CD4-positive, alpha-beta T cell treated with Interferon gamma for 1 hour (primary cell): ENCODE results near the gene TTC23.
"Not testable (repeated sequence)": the region's sequence is repeated elsewhere in the genome, so short reads cannot be mapped to it uniquely, and the experiment has no call there.

Source experiments
- DNase-seq: peaks from one replicate; pipeline ENCODE4 v3.0.0-alpha.2; 2020

Gene TTC23

DNA sequence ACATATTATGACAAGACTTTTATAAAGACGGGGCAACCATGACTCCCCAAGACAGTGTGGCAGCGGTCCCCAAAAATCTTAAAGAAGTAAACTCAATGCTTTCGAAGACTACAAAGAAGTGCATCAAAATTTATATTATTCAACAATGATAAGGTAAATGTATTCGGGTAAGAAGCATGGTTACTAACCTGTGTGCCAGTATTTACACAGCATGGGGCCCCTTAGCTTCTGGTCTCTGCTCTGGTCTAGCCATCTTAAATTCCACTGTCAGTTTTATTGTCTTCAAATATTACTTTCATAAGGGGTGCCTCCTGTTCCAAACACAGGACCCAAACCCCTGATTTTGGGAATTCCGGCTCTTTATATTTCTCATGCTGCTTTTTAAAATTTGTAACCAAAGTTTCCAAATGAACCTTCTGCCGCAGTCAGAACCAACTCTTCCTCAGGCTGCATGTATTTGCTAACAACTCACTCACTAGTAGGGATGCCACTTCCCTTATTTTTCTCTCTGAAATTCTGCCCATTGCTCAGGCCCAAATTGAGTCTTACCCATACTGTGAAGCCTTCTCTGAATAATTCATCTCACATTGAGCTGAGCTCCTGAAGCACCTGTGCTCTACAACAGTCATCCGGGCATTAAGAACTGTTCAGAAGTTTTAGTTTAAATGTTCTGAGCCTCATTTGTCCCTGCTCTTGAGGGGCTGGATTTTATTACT lies 1.2 kb downstream of the TTC23 start:
- no peak for DNase-seq

DNA sequence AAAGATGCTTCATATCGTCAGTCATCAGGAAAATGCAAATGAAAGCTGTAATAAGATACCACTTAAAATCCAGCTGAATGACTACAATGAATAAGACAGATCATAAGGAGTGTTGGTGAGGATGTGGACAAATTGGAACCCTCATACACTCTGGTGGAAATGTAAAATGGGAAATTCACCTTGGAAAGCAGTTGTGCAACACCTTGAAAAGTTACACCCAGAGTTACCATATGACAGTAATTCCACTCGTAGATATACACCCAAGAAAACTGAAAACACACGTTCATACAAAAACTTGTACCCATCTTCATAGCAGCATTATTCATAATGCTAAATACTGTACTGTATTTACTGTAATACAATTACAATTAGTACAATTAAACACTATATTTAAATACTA lies 2.3 kb downstream of the TTC23 start:
- no peak for DNase-seq

DNA sequence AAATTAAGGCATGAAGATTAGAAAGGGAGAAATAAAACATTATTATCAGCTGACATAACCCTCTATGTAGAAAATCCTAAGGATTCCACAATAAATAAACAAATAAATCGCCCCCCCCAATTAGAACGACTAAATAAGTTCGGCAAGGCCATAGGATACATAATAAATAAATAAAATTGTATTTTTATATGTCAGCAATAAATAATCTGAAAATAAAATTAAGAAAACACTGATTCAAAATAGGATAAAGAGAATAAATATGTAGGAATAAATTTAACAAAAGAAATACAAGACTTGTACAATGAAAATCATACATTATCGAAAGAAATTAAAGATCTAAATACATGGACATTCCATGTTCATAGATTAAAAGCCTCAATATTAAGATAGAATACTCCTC lies 5.1 kb downstream of the TTC23 start:
- DNase-seq: no peak

DNA sequence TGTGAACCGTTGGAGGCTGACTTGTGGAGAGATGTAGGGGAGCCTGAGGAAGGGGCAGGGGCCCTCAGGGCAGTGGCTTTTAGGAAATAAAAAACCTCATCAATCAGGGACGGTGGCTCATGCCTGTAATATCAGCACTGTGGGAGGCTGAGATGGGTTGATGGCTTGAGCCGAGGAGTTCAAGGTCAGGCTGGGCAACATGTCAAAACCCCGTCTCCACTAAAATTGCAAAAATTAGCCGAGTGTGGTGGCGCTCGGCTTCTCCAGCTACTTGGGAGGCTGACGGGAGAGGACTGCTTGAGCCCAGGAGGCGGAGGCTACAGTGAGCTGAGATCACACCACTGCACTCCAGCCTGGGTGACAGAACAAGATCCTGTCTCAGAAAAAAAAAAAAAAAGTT lies 7.6 kb downstream of the TTC23 start:
- DNase-seq: no peak

DNA sequence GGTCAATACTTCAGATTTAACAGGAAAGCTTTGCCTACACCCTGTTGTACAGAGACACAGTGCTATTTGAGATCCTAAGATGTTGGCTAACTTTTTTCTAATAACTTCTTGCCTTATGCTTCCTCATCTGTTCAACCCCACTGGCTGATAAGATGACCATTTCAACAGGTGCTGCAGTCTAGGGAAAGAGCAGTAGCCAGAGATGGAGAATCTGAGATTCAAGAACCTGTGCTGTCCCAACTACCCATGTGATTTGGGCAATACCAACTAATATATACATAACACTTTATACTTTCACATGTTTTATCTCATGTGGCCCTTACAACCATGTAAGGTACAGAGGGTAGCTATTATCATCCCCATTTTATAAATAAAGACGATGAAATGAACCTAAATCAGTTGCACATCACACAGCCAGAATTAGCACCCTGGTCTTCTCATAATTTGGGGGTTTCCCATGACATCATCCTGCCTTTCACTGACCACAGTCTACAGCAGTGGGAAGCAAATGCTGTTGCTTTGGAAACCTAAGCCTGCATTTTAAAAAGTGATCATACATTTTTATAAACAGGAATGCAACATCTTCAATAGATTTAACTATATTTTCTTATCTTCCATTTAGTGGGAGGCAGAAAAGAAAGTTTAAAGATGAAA lies 9.7 kb downstream of the TTC23 start:
- DNase-seq: no peak

DNA sequence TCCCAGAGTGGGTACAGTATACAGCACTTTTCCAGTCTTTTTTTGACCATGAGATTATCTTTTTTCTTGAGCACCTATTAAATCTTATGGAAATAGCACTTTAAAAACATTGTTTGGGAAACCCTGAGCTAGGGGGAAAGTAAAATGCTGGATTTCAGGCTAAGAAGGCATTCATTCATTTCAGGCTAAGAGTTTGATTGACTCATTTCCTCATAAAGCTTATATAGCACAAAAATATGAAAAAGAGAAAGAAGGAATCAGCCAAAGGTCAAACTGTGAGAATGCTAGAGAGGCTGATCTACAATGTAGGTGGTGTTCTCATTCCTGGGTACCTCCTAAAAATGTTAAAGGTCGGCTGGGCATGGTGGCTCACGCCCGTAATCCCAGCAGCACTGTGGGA lies 10.5 kb downstream of the TTC23 start:
- DNase-seq: no peak

DNA sequence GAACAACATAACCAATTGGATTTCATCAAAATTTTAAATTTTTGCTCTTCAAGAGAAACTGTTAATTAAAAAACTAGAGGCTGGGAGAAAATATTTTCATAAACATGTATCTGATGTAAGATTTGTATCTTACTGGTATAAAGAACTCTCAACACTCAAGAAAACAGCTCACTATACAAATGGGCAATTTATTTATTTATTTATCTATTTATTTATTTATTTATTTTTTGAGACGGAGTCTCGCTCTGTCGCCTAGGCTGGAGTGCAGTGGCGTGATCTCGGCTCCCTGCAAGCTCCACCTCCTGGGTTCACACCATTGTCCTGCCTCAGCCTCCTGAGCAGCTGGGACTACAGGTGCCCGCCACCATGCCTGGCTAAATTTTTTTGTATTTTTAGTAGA lies 15.2 kb downstream of the TTC23 start:
- not testable (repeated sequence) for DNase-seq

DNA sequence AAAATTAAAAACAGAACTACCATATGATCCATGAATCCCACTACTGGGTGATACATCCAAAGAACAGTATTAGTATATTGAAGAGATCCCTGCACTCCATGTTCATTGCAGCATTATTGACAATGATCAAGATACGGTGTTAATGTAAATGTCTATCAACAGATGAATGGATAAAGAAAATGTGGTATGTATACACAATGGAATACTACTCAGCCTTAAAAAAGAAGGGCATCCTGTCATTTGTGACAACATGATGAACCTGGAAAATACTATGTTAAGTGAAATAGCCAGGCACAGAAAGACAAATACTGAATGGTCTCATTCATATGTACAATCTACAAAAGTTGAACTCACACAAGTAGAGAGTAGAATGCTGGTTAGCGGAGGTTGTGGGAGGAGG lies 16.6 kb downstream of the TTC23 start:
- no peak for DNase-seq

DNA sequence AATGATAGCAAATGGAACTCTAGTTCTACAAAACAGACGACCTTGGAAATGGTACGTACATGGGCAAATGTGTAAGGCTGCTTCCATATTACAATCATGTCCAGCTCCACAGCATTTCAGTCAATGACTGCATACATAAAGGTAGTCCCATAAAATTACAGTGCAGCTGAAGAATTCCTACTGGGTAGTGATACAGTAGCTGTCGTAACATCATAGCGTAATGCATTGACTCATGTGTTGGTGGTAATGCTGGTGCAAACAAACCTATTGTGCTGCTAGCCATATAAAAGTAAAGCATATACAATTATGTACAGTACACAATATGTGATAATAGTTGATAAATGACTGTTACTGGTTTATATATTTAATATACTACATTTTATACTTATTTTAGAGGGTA lies 18.5 kb downstream of the TTC23 start:
- no peak for DNase-seq

DNA sequence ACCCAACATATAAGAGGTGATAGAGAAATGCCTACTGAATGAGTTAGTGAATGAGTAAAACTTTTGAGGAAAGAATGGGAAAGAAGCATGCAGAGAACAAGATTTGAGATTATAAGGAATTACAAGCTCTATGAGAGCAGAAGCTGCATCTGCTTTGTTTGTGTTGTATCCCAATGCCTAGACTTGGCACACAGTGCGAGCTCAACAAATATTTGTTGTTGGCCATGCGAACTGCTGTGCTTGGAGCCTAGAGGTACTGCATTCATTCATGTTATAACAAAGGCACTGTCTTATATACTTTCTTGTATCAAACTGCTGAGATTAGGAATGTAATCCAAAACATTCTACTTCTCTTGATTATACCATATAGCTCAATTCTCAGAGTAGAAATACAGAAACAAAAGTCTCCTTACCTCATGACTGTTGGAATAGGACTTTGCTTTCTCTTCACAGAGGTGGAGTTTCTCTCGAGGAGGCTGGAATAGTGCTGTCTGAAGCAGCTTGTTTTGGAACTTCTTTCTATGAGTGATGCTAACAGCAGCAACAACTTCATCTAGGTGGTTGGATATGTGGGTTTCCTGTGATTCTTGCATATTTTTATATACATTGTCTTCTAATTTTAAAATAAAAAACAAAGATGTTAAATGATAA lies 21.1 kb downstream of the TTC23 start:
- DNase-seq: no peak

DNA sequence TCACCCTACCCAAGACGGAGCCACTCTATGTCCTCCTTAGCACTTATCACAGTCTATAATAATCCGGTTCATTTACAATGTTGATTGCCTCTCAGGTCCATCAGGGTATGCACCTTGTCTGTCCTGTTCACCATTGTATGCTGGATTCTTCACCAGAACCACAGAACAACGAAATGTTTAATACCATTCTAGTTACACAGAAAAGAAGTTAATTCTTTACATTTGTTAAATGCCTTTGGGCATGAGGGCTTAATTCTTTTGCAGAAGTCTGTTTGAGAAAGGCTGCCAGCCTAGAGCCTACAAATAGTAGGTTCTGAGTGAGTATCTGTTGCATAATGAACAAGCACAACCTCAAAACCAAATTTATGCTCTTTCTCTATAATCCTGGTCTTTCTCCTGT lies 22.6 kb downstream of the TTC23 start:
- no peak for DNase-seq

DNA sequence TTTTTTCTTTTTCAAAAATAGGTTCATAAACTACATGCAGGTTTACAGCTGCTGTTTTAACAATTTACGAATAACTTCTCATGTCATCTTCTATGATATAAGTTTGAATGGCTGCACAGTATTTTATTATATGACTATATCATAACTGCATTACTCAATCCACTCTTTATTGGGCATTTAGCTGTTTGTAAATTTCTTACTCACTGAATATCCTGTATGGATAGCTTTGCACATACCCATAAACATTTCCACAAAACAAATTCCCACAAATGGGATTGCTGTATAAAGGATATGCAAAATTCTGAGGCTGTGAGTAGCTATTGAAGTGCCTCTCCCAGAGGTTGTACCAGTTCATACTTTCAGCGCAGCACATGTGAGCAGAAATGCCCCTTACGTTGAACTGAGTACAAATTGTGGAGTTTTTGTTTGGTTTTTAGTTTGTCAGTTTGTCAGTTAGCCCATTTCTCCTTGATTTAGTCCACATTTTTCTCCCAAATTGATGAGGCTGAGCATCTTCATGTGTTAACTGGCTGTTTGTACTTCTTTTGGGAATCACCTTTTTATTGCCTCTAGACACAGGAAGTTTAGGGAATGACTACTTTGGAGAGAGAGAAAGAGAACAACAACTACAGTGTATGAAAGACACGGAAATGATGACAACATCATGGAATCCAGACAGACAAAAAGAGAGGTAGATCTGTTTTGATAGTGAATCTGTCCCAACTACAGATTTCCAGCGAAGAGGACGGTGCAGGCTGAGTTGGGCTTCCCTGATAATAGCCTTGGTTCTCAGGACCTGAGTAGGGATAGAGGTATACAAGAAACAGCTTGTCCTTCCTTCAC lies 24.8 kb downstream of the TTC23 start:
- DNase-seq: no peak

DNA sequence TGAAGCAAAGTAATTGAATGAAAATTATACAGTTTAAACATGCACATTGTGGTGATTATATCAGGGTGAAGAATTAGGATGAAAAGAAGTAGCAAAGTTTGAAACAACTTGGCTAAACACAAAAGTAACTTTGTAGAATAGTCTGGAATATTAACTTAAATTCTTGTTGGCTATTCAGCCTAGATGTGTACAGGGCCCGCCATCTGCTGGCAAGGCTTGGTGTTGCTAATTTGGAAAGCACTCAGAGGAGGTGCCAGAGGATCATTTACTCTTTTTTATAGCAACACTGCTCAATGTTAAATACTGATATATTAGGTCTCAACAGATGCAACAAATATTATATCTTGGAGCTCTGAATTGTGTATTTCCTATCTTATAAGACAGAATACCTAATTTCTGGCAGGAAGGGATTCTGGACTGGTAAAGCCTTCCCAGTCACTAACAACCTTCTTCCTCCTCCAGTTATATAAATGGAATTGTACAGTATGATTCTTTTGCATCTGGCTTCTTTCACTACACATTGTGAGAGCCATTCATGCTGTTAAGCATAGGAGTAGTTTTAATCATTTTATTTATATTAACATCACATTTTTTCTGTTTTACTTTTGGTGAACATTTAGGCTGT lies 36.1 kb downstream of the TTC23 start:
- peak; percentile 24 for DNase-seq

DNA sequence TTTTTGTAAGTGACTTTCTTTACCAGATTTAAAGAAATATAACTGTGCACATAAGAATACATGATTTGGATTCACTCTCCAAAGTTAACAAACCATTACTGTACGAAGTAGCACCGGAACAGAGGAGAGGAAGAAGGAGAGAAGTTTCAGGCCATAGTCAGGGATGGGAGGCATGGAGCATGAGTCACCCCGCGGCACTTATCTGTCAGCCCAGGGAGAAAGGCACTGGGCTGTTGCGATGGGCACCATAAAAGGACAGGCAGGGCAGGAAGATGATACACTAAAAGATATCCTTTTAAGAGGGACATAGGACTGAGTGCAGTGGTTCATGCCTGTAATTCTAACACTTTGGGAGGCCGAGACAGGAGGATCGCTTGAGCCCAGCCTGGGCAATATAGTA lies 37.0 kb downstream of the TTC23 start:
- DNase-seq: no peak

DNA sequence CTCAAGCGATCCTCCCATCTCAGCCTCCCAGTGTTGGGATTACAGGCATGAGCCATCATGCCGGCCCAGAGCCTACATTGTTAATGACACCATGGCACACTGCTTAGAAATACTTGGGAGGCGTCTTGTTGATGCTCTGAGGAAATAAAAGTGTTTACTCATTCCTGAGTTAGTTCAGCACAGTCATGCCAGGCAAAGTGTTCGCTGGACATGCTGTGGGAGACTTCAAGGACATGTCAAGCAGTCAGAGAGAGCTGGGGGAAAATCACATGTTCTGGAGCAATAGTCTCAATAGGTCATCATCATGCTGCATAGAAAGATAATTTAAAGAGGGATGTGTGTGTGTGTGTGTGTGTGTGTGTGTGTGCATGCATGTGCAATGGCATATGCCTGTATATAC lies 37.5 kb downstream of the TTC23 start:
- DNase-seq: no peak

DNA sequence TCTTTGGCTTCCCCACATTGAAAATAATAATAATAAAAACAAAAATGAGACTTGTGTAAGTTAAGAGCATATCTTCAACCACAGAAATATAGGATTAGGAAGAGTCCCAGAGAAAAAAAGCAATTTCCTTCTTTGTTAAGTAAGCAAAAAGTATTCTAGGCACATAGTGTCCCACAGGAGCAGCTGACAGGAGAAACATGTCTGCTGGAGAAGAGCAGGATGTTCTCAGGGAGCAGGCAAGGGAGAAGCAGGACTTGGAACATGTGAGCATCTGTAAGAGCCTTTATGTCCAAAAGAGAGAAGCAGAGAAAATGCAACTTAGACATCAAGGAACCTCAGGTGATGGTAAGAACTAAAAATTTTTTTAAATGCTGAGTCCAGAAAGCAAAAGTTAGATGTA lies 39.0 kb downstream of the TTC23 start:
- DNase-seq: no peak

DNA sequence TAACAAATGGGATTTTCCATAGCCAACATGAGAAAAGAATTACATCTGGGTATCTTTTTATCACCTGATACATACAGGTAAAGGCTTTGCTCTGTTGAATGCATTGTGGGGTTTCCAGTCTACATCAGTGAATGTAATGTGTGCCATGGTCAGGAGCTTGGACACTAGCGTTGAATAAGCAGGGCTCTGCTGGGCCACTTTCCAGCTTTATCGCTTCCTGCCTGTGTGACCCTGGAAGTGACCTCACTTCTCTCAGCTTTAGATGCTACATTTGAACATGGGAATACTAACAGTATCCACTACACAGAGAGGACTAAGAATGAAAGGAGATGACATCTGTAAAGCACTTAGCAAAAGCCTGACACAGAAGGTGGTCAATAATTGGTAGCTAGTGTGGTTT lies 40.1 kb downstream of the TTC23 start:
- DNase-seq: no peak

DNA sequence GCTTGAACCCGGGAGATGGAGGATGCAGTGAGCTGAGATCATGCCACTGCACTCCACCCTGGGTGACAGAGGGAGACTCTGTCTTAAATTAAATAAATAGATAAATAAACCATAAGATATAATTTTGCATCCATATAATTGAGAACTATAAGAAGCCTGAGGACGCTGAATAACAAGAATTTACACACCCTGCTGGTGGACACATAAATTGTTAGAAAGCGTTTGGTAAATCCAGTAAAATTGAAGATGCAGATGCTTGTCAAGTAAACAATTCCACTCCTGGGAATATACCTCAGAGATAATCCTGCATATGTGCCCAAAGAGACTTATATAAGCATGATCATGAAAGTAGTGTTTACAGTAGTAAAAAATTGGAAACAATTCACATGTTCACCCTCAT lies 41.7 kb downstream of the TTC23 start:
- no peak for DNase-seq

DNA sequence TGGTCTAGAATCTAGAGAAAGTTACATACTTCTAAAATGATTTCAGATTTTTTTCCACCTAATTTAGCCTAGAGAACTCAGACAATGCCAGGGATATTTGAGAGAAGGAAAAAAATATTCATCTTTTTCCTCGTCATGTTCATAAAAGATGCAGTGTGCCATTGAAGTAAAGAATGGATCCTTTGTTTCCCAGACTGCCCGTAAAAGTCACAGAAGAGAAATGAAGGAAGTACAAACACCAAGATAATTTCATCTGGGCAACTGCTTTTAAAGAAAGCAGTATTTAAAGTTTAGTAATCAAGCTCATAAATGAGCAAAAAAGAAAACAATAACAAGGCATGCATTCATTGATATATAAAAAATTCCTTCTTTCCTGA lies 47.2 kb downstream of the TTC23 start:
- DNase-seq: no peak

DNA sequence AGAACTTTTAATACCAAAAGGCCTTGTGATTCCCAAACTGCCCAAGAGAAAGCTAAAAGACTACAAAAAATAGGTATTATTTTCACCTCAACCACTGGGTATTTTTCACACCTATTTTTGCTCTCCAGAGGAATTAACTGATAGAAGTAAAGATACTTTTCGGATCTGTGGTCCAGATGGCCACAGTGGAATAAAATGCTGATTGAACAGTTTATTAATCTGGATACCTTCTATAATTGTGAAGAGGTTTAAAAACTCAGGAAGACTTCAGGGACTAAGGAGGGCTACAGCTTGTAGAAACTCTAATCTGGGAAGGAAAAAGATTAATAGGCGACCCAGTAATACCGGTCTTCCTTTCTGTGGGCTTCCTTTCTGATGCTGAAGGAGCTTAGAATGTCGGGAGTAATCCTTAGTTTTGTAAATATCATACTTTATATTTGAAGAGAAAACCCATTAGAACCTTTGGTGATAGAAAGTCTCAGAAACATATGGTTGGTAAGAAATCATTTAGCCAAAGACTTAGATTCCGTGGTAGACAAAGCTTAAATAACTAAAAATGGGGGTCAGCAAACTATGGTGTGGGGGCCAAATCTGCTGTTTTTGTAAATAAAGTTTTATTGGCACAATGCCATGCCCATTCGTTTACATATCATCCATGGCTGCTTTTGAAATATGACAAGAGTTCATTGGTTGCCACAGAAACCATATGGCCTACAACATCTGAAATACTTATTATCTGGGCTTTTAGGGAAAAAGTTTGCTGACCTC lies 47.8 kb downstream of the TTC23 start:
- no peak for DNase-seq

DNA sequence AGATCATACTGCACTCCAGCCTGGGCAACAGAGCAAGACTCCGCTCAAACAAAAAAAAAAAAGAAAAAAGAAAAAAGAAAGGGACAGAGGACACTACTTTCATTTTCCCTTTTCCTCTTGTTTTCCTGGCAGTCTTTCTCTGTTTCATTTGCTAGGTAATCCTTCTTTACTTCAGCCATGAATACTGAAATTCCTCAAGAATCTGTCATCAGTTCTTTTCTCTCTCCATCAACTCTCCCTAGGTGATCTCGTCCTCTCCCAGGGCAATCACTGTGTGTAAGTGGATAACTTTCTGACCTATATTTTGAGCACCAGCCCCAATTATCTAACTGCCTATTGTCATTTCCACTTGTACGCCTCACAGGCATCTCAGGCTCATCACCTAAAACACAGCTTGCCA lies 51.5 kb downstream of the TTC23 start:
- no peak for DNase-seq

DNA sequence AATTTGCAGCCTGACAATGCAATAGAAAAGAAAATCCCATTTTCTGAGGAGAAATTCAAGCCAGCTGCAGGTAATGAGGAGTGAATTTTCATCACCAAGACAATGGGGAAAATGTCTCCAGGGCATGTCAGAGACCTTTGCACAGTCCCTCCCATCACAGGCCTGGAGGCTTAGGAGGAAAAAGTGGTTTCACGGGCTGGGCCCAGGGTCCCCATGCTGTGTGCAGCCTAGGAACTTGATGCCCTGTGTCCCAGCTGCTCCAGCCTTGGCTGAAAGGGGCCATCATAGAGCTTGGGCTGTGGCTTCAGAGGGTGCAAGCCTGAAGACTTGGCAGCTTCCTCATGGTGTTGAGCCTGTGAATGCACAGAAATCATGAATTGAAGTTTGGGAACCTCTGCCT lies 57.2 kb downstream of the TTC23 start:
- not testable (repeated sequence) for DNase-seq
